Liver (tissue), 9 donors: ENCODE results near the gene ALG6. TPM values are rescaled to one million over a fixed set of nuclear protein-coding genes. Genes with fewer than 3 reads are reported as not detected.

Source experiments
- DNase-seq: peaks from one replicate; pipeline ENCODE4 v3.0.0-alpha.2; 2017; ENCODE audit warnings: low spot score
- H3K27ac ChIP-seq, 2 donors: one replicate each; pipeline ENCODE4 v1.7.0; 2013; ENCODE audit warnings: inconsistent platforms in 2 of 2, low read length in 2 of 2, control low read depth in 1 of 2, low read depth in 1 of 2, mild to moderate bottlenecking in 1 of 2
- H3K27me3 ChIP-seq, 4 donors: one replicate each; pipeline versions ENCODE4 v1.6.1 to v1.7.0; 2013; ENCODE audit warnings: low read length in 3 of 4, inconsistent platforms in 1 of 4, mild to moderate bottlenecking in 1 of 4, moderate library complexity in 1 of 4; ENCODE audit not compliant: control insufficient read depth in 4 of 4, insufficient read depth in 4 of 4
- H3K36me3 ChIP-seq, 4 donors: one replicate each; pipeline versions ENCODE4 v1.6.1 to v1.7.0; 2013; ENCODE audit warnings: low read length in 3 of 4, mild to moderate bottlenecking in 3 of 4, low read depth in 1 of 4, moderate library complexity in 1 of 4; ENCODE audit not compliant: control insufficient read depth in 4 of 4, insufficient read depth in 3 of 4
- H3K4me1 ChIP-seq, 4 donors: one replicate each; pipeline versions ENCODE4 v1.6.1 to v1.7.0; 2013; ENCODE audit warnings: low read length in 3 of 4, mild to moderate bottlenecking in 3 of 4, moderate library complexity in 1 of 4; ENCODE audit not compliant: control insufficient read depth in 4 of 4, insufficient read depth in 4 of 4
- H3K4me3 ChIP-seq, 3 donors: one replicate each; pipeline versions ENCODE4 v1.6.1 to v1.7.0; 2013; ENCODE audit warnings: low read length in 3 of 3, control low read depth in 1 of 3, low read depth in 1 of 3, mild to moderate bottlenecking in 1 of 3
- H3K9ac ChIP-seq, 2 donors: one replicate each; pipeline ENCODE4 v1.7.0; 2013; ENCODE audit warnings: low read length in 2 of 2, mild to moderate bottlenecking in 2 of 2, moderate library complexity in 2 of 2, control low read depth in 1 of 2, low read depth in 1 of 2
- H3K9me3 ChIP-seq, 4 donors: one replicate each; pipeline versions ENCODE4 v1.6.1 to v1.7.0; 2013; ENCODE audit warnings: low read length in 3 of 4; ENCODE audit not compliant: control insufficient read depth in 4 of 4
- EGR1 ChIP-seq, 2 donors: IDR thresholded peaks; 2 replicates each; pipeline ENCODE4 v1.6.1; 2016 to 2018; ENCODE audit warnings: antibody characterized with exemption in 2 of 2, low read depth in 2 of 2
- FOXA2 ChIP-seq: IDR thresholded peaks from 2 replicates; pipeline ENCODE4 v1.6.1; 2016; ENCODE audit warnings: antibody characterized with exemption
- GABPA ChIP-seq, 2 donors: IDR thresholded peaks in 1 of 2; conservative IDR thresholded peaks in 1 of 2; 2 replicates each; pipeline ENCODE4 v1.6.1; 2016; ENCODE audit warnings: antibody characterized with exemption in 2 of 2, mild to moderate bottlenecking in 1 of 2, moderate library complexity in 1 of 2
- HNF4A ChIP-seq, 2 donors: conservative IDR thresholded peaks; 2 replicates each; pipeline ENCODE4 v1.6.1; 2016; ENCODE audit warnings: antibody characterized with exemption in 2 of 2, mild to moderate bottlenecking in 2 of 2
- JUND ChIP-seq, 2 donors: IDR thresholded peaks; 2 replicates each; pipeline ENCODE4 v1.6.1; 2016; ENCODE audit warnings: antibody characterized with exemption in 2 of 2
- REST ChIP-seq: IDR thresholded peaks from 2 replicates; pipeline ENCODE4 v1.6.1; 2016; ENCODE audit warnings: antibody characterized with exemption, mild to moderate bottlenecking
- RXRA ChIP-seq, 2 donors: IDR thresholded peaks; 2 replicates each; pipeline ENCODE4 v1.6.1; 2017 to 2018; ENCODE audit warnings: antibody characterized with exemption in 2 of 2, mild to moderate bottlenecking in 1 of 2
- SP1 ChIP-seq: IDR thresholded peaks from 2 replicates; pipeline ENCODE4 v1.6.1; 2018; ENCODE audit warnings: antibody characterized with exemption, mild to moderate bottlenecking
- TAF1 ChIP-seq: conservative IDR thresholded peaks from 2 replicates; pipeline ENCODE4 v1.6.1; 2016; ENCODE audit warnings: antibody characterized with exemption, mild to moderate bottlenecking
- whole genome bisulfite sequencing: extraction: QIAGEN DNeasy Blood & Tissue Kit; methylation state at CpG from one replicate; pipeline ENCODE4 v1.1.7; 2013; 5-methylcytosine and 5-hydroxymethylcytosine counted together
- polyA plus RNA-seq, 2 donors: library from polyadenylated mRNA; stranded (reverse) in 1 of 2; unstranded in 1 of 2; fragments of 200-250 nt in 1 of 2; fragments of >200 nt in 1 of 2; fragmentation: Nextera tagmentation in 1 of 2; extraction: Ambion mirVana in 1 of 2; gene quantifications; one replicate each; pipeline versions ENCODE4 v1.2.1 to v1.2.3, GENCODE V29; 2013 to 2015
- total RNA-seq, 2 donors: library from RNA; depleted of rRNA; stranded (reverse); fragments of >200 nt; gene quantifications; one replicate each; pipeline ENCODE4 v1.2.3, GENCODE V29; 2014
- TF ChIP-seq, protein P1 (sequence below): IDR thresholded peaks from 2 replicates; pipeline ENCODE4 v1.6.1; 2016; ENCODE audit warnings: antibody characterized with exemption
- TF ChIP-seq, protein P2 (sequence below): IDR thresholded peaks from 2 replicates; pipeline ENCODE4 v1.6.1; 2016; ENCODE audit warnings: antibody characterized with exemption
- TF ChIP-seq, protein P3 (sequence below): fragments of 150-350 bp; IDR thresholded peaks from 2 replicates; pipeline ENCODE4 v1.5.1; 2017; ENCODE audit warnings: improper control_type of control experiment, low read depth, low read length; ENCODE audit not compliant: missing input control
- donor health status: healthy.
- donor health status: healthy.
- donor health status: healthy.
- donor health status: healthy.
- donor health status: healthy.

The ALG6 gene
- total and polyA plus RNA-seq, 4 donors, result 4.6 to 13.2 (median 6.6) TPM

DNA sequence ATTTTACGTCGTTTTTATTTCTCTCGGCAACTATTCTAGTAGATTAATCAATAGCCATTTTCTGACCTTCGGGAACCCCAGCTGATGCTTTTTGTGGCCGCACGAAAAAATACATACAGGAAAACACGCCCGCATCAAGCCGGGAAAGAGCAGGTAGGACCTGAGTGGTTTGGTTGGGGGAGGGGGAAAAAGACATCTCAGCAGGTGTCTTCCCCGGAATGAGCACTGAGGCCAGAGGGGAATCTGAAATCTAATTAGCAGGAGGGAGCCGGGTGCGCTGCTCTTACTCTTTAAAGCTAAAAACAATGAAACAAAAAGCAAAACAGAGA is 45.7 kb upstream of the ALG6 start:
- Histone ChIP-seq H3K9ac (no peak overlapping the region), H3K4me1 (peaks cover 4 to 38% (median 27%) of the 10 kb centered on the region in 4 donors), H3K27me3 (peaks cover 10 to 32% (median 19%) of the 10 kb centered on the region in 4 donors), H3K4me3 (peak overlapping the region in 2 of 3 donors; percentile 49 to 56), H3K36me3 (no peaks in the 10 kb centered on the region), H3K9me3 (peaks cover 0 to 21% (median under 1%) of the 10 kb centered on the region in 4 donors), H3K27ac (no peak overlapping the region)
- 6% methylated on average over 12 of the region's 12 CpGs for WGBS
- no peak for TF ChIP-seq GABPA (IDR thresholded peaks at IDR 0.05 in 1 of 2, conservative IDR thresholded peaks at IDR 0.05 in 1 of 2)
- no peak for TF ChIP-seq JUND (IDR thresholded peaks at IDR 0.05)
- no peak for TF ChIP-seq TAF1
- no peak for TF ChIP-seq SP1
- no peak for TF ChIP-seq HNF4A (conservative IDR thresholded peaks at IDR 0.05)
- TF ChIP-seq, protein P1, sequence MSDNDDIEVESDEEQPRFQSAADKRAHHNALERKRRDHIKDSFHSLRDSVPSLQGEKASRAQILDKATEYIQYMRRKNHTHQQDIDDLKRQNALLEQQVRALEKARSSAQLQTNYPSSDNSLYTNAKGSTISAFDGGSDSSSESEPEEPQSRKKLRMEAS, result no peak
- TF ChIP-seq, protein P2, sequence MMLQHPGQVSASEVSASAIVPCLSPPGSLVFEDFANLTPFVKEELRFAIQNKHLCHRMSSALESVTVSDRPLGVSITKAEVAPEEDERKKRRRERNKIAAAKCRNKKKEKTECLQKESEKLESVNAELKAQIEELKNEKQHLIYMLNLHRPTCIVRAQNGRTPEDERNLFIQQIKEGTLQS, result no peak
- TF ChIP-seq RXRA (IDR thresholded peaks at IDR 0.05), result no peak
- no peak for TF ChIP-seq EGR1 (IDR thresholded peaks at IDR 0.05; ENCODE audit: low read depth in 2 of 2)
- no peak for TF ChIP-seq FOXA2
- TF ChIP-seq, protein P3, sequence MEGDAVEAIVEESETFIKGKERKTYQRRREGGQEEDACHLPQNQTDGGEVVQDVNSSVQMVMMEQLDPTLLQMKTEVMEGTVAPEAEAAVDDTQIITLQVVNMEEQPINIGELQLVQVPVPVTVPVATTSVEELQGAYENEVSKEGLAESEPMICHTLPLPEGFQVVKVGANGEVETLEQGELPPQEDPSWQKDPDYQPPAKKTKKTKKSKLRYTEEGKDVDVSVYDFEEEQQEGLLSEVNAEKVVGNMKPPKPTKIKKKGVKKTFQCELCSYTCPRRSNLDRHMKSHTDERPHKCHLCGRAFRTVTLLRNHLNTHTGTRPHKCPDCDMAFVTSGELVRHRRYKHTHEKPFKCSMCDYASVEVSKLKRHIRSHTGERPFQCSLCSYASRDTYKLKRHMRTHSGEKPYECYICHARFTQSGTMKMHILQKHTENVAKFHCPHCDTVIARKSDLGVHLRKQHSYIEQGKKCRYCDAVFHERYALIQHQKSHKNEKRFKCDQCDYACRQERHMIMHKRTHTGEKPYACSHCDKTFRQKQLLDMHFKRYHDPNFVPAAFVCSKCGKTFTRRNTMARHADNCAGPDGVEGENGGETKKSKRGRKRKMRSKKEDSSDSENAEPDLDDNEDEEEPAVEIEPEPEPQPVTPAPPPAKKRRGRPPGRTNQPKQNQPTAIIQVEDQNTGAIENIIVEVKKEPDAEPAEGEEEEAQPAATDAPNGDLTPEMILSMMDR, result no peak
- no peak for DNase-seq

GRCh38 chr1:63322114-63322943 is 45.1 kb upstream of the ALG6 start, which contains the start of gene FOXD3:
Gene FOXD3, plus strand, starts transcription at chr1:63322567. Its CDS starts 492 bp downstream, at chr1:63323059.
- peak; percentile 49 for DNase-seq
- Histone ChIP-seq H3K27me3 (peaks cover 10 to 37% (median 21%) of the 10 kb centered on the region in 4 donors), H3K4me3 (peak within 1 kb of the TSS in 2 of 3 donors; percentile 49 to 56), H3K9ac (no peak within 1 kb of the TSS), H3K4me1 (peaks cover 4 to 36% (median 26%) of the 10 kb centered on the region in 4 donors), H3K9me3 (peaks cover 0 to 21% (median under 1%) of the 10 kb centered on the region in 4 donors), H3K27ac (no peak within 1 kb of the TSS), H3K36me3 (no peaks in the 10 kb centered on the region)
- TF ChIP-seq FOXA2 (peak; percentile 8), REST (no peak)
- WGBS, result 3% methylated on average over 85 of the region's 85 CpGs
